Thyroid gland (tissue), 4 donors: ENCODE results near the gene TALDO1.
A peak's percentile ranks its signal among the peaks of the same experiment; 100 is the strongest.

Experiments
- CTCF ChIP-seq, 6 experiments: fragments of 200-600 bp in 3 of 6; fragments of 450-650 bp in 3 of 6; sonication (generic) in 3 of 6; IDR thresholded peaks; one replicate each; pipeline ENCODE4 v1.5.1; 2016 to 2019; ENCODE audit warnings: antibody characterized with exemption in 6 of 6, mild to moderate bottlenecking in 2 of 6, inconsistent platforms in 1 of 6, moderate library complexity in 1 of 6
- POLR2A ChIP-seq, 2 donors: fragments of 450-650 bp; IDR thresholded peaks; one replicate each; pipeline ENCODE4 v1.6.1; 2017; ENCODE audit warnings: antibody characterized with exemption in 2 of 2, mild to moderate bottlenecking in 2 of 2, moderate library complexity in 1 of 2

- no peak for TF ChIP-seq CTCF (IDR thresholded peaks at IDR 0.05)
- peak; percentile 60 to 89 for TF ChIP-seq POLR2A (IDR thresholded peaks at IDR 0.05)
Measured at GRCh38 chr11:777288-778255, 30.3 kb downstream of the TALDO1 start, which contains the start of gene GATD1.
